ENCODE results near the gene PHC2. TPM values are rescaled to one million over a fixed set of nuclear protein-coding genes. Genes with fewer than 3 reads are reported as not detected.

Gene PHC2
- total RNA-seq, 1 donor from 2014 or later, result 155 TPM

- H3K27me3 Mint-ChIP-seq (ENCODE audit: low read depth), result no peaks in the 10 kb centered on the region
- TF ChIP-seq CTCF (conservative IDR thresholded peaks at IDR 0.05), result no peak
- H3K4me1 Mint-ChIP-seq, result peaks cover 47% of the 10 kb centered on the region
- H3K36me3 Mint-ChIP-seq (ENCODE audit: low read depth), result peaks cover 4% of the 10 kb centered on the region
- no peak overlapping the region for H3K4me3 Mint-ChIP-seq
- H3K9me3 Mint-ChIP-seq, result no peaks in the 10 kb centered on the region
- DNase-seq (ENCODE audit: low read depth, low spot score), result no peak
- H3K27ac Mint-ChIP-seq (ENCODE audit: unreplicated experiment), result no peak overlapping the region
Measured at GRCh38 chr1:33369081-33369480, 61.8 kb downstream of the PHC2 start.

GRCh38 chr1:33368431-33368830, 62.5 kb downstream of the PHC2 start:
- H3K4me1 Mint-ChIP-seq, result peaks cover 52% of the 10 kb centered on the region
- peaks cover 4% of the 10 kb centered on the region for H3K36me3 Mint-ChIP-seq (ENCODE audit: low read depth)
- H3K27ac Mint-ChIP-seq (ENCODE audit: unreplicated experiment), result no peak overlapping the region
- no peak for TF ChIP-seq CTCF (conservative IDR thresholded peaks at IDR 0.05)
- DNase-seq (ENCODE audit: low read depth, low spot score), result no peak
- H3K9me3 Mint-ChIP-seq, result no peaks in the 10 kb centered on the region
- no peaks in the 10 kb centered on the region for H3K27me3 Mint-ChIP-seq (ENCODE audit: low read depth)
- no peak overlapping the region for H3K4me3 Mint-ChIP-seq

GRCh38 chr1:33367485-33368405, 63.1 kb downstream of the PHC2 start:
- H3K4me1 Mint-ChIP-seq, result peaks cover 57% of the 10 kb centered on the region
- H3K36me3 Mint-ChIP-seq (ENCODE audit: low read depth), result peaks cover 4% of the 10 kb centered on the region
- no peaks in the 10 kb centered on the region for H3K27me3 Mint-ChIP-seq (ENCODE audit: low read depth)
- peak; percentile 98 for TF ChIP-seq CTCF (conservative IDR thresholded peaks at IDR 0.05)
- no peaks in the 10 kb centered on the region for H3K9me3 Mint-ChIP-seq
- DNase-seq (ENCODE audit: low read depth, low spot score), result peak; percentile 94
- peak overlapping the region; percentile 64 for H3K4me3 Mint-ChIP-seq
- H3K27ac Mint-ChIP-seq (ENCODE audit: unreplicated experiment), result peak overlapping the region; percentile 62

- H3K9me3 Mint-ChIP-seq, result no peaks in the 10 kb centered on the region
- peak overlapping the region; percentile 64 for H3K4me3 Mint-ChIP-seq
- DNase-seq (ENCODE audit: low read depth, low spot score), result no peak
- peaks cover 4% of the 10 kb centered on the region for H3K36me3 Mint-ChIP-seq (ENCODE audit: low read depth)
- peaks cover 62% of the 10 kb centered on the region for H3K4me1 Mint-ChIP-seq
- TF ChIP-seq CTCF (conservative IDR thresholded peaks at IDR 0.05), result no peak
- H3K27ac Mint-ChIP-seq (ENCODE audit: unreplicated experiment), result peak overlapping the region; percentile 8
- no peaks in the 10 kb centered on the region for H3K27me3 Mint-ChIP-seq (ENCODE audit: low read depth)
Measured at GRCh38 chr1:33366762-33367484, 64.0 kb downstream of the PHC2 start.

- Mint-ChIP-seq H3K27ac (ENCODE audit: unreplicated experiment) (peak overlapping the region; percentile 97), H3K36me3 (ENCODE audit: low read depth) (no peaks in the 10 kb centered on the region), H3K4me1 (peaks cover 75% of the 10 kb centered on the region), H3K4me3 (peak overlapping the region; percentile 81), H3K27me3 (ENCODE audit: low read depth) (no peaks in the 10 kb centered on the region), H3K9me3 (no peaks in the 10 kb centered on the region)
- no peak for DNase-seq (ENCODE audit: low read depth, low spot score)
- TF ChIP-seq CTCF (conservative IDR thresholded peaks at IDR 0.05), result no peak
Measured at GRCh38 chr1:33365560-33365997, 65.3 kb downstream of the PHC2 start.

All from neural crest cell (in vitro differentiated cells).